WTC11 (cell line): ENCODE measurements around the gene ZCCHC2.

Experiments used
- ATF3 ChIP-seq: sonication (generic); formaldehyde crosslinking; conservative IDR thresholded peaks from 2 replicates; pipeline ENCODE4 v1.8.1; 2022; ENCODE audit warnings: mild to moderate bottlenecking, missing genetic modification reagents
- E2F1 ChIP-seq: sonication (generic); formaldehyde crosslinking; IDR thresholded peaks from 2 replicates; pipeline ENCODE4 v1.8.0; 2022; ENCODE audit warnings: mild to moderate bottlenecking, missing genetic modification reagents
- FOXK1 ChIP-seq: sonication (generic); formaldehyde crosslinking; IDR thresholded peaks from 2 replicates; pipeline ENCODE4 v1.8.0; 2022; ENCODE audit warnings: mild to moderate bottlenecking, moderate library complexity, missing genetic modification reagents
- SMAD4 ChIP-seq: sonication (generic); formaldehyde crosslinking; IDR thresholded peaks from 2 replicates; pipeline ENCODE4 v1.8.0; 2022; ENCODE audit warnings: mild to moderate bottlenecking, missing genetic modification reagents
- TEAD4 ChIP-seq: sonication (generic); formaldehyde crosslinking; IDR thresholded peaks from 2 replicates; pipeline ENCODE4 v1.8.0; 2022; ENCODE audit warnings: mild to moderate bottlenecking, missing genetic modification reagents
- USF2 ChIP-seq: sonication (generic); formaldehyde crosslinking; IDR thresholded peaks from 2 replicates; pipeline ENCODE4 v1.8.1; 2023; ENCODE audit warnings: mild to moderate bottlenecking, missing genetic modification reagents, moderate library complexity
- ZNF138 ChIP-seq: sonication (generic); formaldehyde crosslinking; conservative IDR thresholded peaks from 2 replicates; pipeline ENCODE4 v1.8.1; 2022; ENCODE audit warnings: mild to moderate bottlenecking, moderate library complexity, missing genetic modification reagents
- ZNF263 ChIP-seq: sonication (generic); formaldehyde crosslinking; IDR thresholded peaks from 2 replicates; pipeline ENCODE4 v1.8.1; 2022; ENCODE audit warnings: low read depth, mild to moderate bottlenecking, moderate library complexity, missing genetic modification reagents
- TF ChIP-seq, protein P1 (sequence below): sonication (generic); formaldehyde crosslinking; IDR thresholded peaks from 2 replicates; pipeline ENCODE4 v1.8.1; 2022; ENCODE audit warnings: mild to moderate bottlenecking, moderate library complexity, missing genetic modification reagents
- TF ChIP-seq, protein P2 (sequence below): fragments of 200-600 bp; IDR thresholded peaks from 2 replicates; pipeline ENCODE4 v1.8.0; 2022; ENCODE audit warnings: antibody characterized with exemption
- TF ChIP-seq, protein P3 (sequence below): fragments of 250-450 bp; sonication (Bioruptor Pico); IDR thresholded peaks from 2 replicates; pipeline ENCODE4 v1.9.0; 2021; ENCODE audit warnings: mild to moderate bottlenecking
- TF ChIP-seq, protein P4 (sequence below): sonication (generic); formaldehyde crosslinking; IDR thresholded peaks from 2 replicates; pipeline ENCODE4 v1.8.0; 2023; ENCODE audit warnings: mild to moderate bottlenecking, missing genetic modification reagents
- TF ChIP-seq, protein P5 (sequence below): sonication (generic); formaldehyde crosslinking; conservative IDR thresholded peaks from 2 replicates; pipeline ENCODE4 v1.8.1; 2023; ENCODE audit warnings: mild to moderate bottlenecking, low read depth, missing genetic modification reagents, moderate library complexity
- TF ChIP-seq, protein P6 (sequence below): sonication (generic); formaldehyde crosslinking; IDR thresholded peaks from 2 replicates; pipeline ENCODE4 v1.8.0; 2022; ENCODE audit warnings: mild to moderate bottlenecking, missing genetic modification reagents

DNA sequence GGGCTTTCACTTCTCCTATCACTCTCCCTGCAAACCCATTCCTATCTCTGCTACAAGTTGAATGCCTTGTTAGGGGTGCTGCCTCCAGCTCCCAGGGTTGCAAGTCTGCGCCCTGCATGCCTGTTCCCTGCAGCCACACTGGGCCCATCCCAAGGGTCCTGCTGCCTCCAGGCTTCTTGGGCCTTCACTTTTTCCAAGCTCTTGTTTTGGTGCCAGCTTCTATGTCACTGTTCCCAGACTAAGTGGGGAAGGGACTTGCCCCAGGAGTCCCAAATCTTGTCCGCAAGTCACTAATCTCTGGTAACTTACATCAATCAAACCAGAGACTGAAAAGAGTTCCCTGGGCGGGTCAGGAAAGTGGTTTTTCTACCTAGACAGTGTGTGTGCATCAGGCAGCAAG, 65.4 kb downstream of the ZCCHC2 start:
- no peak for TF ChIP-seq ZNF138 (CRISPR knock-in tag)
- TF ChIP-seq, protein P1, sequence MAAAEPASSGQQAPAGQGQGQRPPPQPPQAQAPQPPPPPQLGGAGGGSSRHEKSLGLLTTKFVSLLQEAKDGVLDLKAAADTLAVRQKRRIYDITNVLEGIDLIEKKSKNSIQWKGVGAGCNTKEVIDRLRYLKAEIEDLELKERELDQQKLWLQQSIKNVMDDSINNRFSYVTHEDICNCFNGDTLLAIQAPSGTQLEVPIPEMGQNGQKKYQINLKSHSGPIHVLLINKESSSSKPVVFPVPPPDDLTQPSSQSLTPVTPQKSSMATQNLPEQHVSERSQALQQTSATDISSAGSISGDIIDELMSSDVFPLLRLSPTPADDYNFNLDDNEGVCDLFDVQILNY (CRISPR knock-in tag) = no peak
- TF ChIP-seq, protein P2, sequence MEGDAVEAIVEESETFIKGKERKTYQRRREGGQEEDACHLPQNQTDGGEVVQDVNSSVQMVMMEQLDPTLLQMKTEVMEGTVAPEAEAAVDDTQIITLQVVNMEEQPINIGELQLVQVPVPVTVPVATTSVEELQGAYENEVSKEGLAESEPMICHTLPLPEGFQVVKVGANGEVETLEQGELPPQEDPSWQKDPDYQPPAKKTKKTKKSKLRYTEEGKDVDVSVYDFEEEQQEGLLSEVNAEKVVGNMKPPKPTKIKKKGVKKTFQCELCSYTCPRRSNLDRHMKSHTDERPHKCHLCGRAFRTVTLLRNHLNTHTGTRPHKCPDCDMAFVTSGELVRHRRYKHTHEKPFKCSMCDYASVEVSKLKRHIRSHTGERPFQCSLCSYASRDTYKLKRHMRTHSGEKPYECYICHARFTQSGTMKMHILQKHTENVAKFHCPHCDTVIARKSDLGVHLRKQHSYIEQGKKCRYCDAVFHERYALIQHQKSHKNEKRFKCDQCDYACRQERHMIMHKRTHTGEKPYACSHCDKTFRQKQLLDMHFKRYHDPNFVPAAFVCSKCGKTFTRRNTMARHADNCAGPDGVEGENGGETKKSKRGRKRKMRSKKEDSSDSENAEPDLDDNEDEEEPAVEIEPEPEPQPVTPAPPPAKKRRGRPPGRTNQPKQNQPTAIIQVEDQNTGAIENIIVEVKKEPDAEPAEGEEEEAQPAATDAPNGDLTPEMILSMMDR = no peak
- no peak for TF ChIP-seq ATF3
- no peak for TF ChIP-seq FOXK1 (CRISPR knock-in tag)
- TF ChIP-seq ZNF263 = no peak
- TF ChIP-seq TEAD4 = no peak
- TF ChIP-seq SMAD4 (CRISPR knock-in tag) = no peak
- TF ChIP-seq, protein P3, sequence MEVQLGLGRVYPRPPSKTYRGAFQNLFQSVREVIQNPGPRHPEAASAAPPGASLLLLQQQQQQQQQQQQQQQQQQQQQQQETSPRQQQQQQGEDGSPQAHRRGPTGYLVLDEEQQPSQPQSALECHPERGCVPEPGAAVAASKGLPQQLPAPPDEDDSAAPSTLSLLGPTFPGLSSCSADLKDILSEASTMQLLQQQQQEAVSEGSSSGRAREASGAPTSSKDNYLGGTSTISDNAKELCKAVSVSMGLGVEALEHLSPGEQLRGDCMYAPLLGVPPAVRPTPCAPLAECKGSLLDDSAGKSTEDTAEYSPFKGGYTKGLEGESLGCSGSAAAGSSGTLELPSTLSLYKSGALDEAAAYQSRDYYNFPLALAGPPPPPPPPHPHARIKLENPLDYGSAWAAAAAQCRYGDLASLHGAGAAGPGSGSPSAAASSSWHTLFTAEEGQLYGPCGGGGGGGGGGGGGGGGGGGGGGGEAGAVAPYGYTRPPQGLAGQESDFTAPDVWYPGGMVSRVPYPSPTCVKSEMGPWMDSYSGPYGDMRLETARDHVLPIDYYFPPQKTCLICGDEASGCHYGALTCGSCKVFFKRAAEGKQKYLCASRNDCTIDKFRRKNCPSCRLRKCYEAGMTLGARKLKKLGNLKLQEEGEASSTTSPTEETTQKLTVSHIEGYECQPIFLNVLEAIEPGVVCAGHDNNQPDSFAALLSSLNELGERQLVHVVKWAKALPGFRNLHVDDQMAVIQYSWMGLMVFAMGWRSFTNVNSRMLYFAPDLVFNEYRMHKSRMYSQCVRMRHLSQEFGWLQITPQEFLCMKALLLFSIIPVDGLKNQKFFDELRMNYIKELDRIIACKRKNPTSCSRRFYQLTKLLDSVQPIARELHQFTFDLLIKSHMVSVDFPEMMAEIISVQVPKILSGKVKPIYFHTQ (CRISPR knock-in tag) = no peak
- TF ChIP-seq, protein P4, sequence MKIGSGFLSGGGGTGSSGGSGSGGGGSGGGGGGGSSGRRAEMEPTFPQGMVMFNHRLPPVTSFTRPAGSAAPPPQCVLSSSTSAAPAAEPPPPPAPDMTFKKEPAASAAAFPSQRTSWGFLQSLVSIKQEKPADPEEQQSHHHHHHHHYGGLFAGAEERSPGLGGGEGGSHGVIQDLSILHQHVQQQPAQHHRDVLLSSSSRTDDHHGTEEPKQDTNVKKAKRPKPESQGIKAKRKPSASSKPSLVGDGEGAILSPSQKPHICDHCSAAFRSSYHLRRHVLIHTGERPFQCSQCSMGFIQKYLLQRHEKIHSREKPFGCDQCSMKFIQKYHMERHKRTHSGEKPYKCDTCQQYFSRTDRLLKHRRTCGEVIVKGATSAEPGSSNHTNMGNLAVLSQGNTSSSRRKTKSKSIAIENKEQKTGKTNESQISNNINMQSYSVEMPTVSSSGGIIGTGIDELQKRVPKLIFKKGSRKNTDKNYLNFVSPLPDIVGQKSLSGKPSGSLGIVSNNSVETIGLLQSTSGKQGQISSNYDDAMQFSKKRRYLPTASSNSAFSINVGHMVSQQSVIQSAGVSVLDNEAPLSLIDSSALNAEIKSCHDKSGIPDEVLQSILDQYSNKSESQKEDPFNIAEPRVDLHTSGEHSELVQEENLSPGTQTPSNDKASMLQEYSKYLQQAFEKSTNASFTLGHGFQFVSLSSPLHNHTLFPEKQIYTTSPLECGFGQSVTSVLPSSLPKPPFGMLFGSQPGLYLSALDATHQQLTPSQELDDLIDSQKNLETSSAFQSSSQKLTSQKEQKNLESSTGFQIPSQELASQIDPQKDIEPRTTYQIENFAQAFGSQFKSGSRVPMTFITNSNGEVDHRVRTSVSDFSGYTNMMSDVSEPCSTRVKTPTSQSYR (CRISPR knock-in tag) = no peak
- TF ChIP-seq, protein P5, sequence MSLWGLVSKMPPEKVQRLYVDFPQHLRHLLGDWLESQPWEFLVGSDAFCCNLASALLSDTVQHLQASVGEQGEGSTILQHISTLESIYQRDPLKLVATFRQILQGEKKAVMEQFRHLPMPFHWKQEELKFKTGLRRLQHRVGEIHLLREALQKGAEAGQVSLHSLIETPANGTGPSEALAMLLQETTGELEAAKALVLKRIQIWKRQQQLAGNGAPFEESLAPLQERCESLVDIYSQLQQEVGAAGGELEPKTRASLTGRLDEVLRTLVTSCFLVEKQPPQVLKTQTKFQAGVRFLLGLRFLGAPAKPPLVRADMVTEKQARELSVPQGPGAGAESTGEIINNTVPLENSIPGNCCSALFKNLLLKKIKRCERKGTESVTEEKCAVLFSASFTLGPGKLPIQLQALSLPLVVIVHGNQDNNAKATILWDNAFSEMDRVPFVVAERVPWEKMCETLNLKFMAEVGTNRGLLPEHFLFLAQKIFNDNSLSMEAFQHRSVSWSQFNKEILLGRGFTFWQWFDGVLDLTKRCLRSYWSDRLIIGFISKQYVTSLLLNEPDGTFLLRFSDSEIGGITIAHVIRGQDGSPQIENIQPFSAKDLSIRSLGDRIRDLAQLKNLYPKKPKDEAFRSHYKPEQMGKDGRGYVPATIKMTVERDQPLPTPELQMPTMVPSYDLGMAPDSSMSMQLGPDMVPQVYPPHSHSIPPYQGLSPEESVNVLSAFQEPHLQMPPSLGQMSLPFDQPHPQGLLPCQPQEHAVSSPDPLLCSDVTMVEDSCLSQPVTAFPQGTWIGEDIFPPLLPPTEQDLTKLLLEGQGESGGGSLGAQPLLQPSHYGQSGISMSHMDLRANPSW (CRISPR knock-in tag) = no peak
- TF ChIP-seq USF2 (CRISPR knock-in tag) = no peak
- TF ChIP-seq E2F1 = no peak
- TF ChIP-seq, protein P6, sequence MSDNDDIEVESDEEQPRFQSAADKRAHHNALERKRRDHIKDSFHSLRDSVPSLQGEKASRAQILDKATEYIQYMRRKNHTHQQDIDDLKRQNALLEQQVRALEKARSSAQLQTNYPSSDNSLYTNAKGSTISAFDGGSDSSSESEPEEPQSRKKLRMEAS (CRISPR knock-in tag) = no peak
